T-helper 22 cell (primary cell): ENCODE measurements around the gene ASTE1.
"Not testable (repeated sequence)": the region's sequence is repeated elsewhere in the genome, so short reads cannot be mapped to it uniquely, and the experiment has no call there.

Experiments used
- DNase-seq: peaks from one replicate; pipeline ENCODE4 v3.0.0-alpha.2; 2020; ENCODE audit warnings: low read depth

Gene ASTE1

GRCh38 chr3:131026321-131027151 is at the start of gene ASTE1, which contains the start of gene NEK11:
TSS of gene ASTE1 (minus strand) at chr3:131026825. CDS start at chr3:131025306, 1,519 bp downstream.
TSS of gene NEK11 (plus strand) at chr3:131026877. CDS start at chr3:131029709, 2,832 bp downstream.
- peak; percentile 84 for DNase-seq

- no peak for DNase-seq
Measured at GRCh38 chr3:131075632-131076328, 49.2 kb upstream of the ASTE1 start.

GRCh38 chr3:131072845-131073244 is 46.2 kb upstream of the ASTE1 start:
- DNase-seq = no peak

GRCh38 chr3:131072099-131072559 is 45.5 kb upstream of the ASTE1 start:
- no peak for DNase-seq

- no peak for DNase-seq
Measured at GRCh38 chr3:131067983-131068382, 41.4 kb upstream of the ASTE1 start.

- DNase-seq = no peak
Measured at GRCh38 chr3:131053043-131053859, 26.6 kb upstream of the ASTE1 start.

GRCh38 chr3:131050001-131050400 is 23.4 kb upstream of the ASTE1 start:
- no peak for DNase-seq

GRCh38 chr3:131048030-131048429 is 21.4 kb upstream of the ASTE1 start:
- DNase-seq = no peak

GRCh38 chr3:131047582-131047981 is 21.0 kb upstream of the ASTE1 start:
- no peak for DNase-seq

- not testable (repeated sequence) for DNase-seq
Measured at GRCh38 chr3:131042271-131042985, 15.8 kb upstream of the ASTE1 start.

- no peak for DNase-seq
Measured at GRCh38 chr3:131038326-131038725, 11.7 kb upstream of the ASTE1 start.

GRCh38 chr3:131036986-131037385 is 10.4 kb upstream of the ASTE1 start:
- DNase-seq = no peak

GRCh38 chr3:131036200-131036816 is 9.7 kb upstream of the ASTE1 start:
- DNase-seq = no peak

GRCh38 chr3:131033480-131034080 is 7.0 kb upstream of the ASTE1 start:
- DNase-seq = no peak

- no peak for DNase-seq
Measured at GRCh38 chr3:131031660-131032059, 5.0 kb upstream of the ASTE1 start.

- no peak for DNase-seq
Measured at GRCh38 chr3:131028844-131029243, 2.2 kb upstream of the ASTE1 start.

GRCh38 chr3:131025539-131025938 is 1.1 kb downstream of the ASTE1 start:
- DNase-seq = no peak

GRCh38 chr3:131020122-131020693 is 6.4 kb downstream of the ASTE1 start:
- no peak for DNase-seq

- DNase-seq = no peak
Measured at GRCh38 chr3:131018970-131019369, 7.7 kb downstream of the ASTE1 start.

- no peak for DNase-seq
Measured at GRCh38 chr3:131009698-131010097, 16.9 kb downstream of the ASTE1 start.
